Fibroblast of lung (primary cell): Measurements from ENCODE around the gene HAUS5. TPM values are rescaled to one million over a fixed set of nuclear protein-coding genes. Genes with fewer than 3 reads are reported as not detected.
"Not testable (repeated sequence)": the region's sequence is repeated elsewhere in the genome, so short reads cannot be mapped to it uniquely, and the experiment has no call there.

ENCODE experiments used
- DNase-seq, 2 donors: peaks; one replicate each; pipeline versions ENCODE4 v3.0.0 to v3.0.0-alpha.2; 2010; ENCODE audit warnings: low read depth in 2 of 2
- H2AFZ ChIP-seq: 2 replicates; pipeline ENCODE4 v1.5.1; 2012; ENCODE audit warnings: low read length, control low read depth, inconsistent platforms
- H3K27ac ChIP-seq: 2 replicates; pipeline ENCODE4 v1.5.1; 2011; ENCODE audit warnings: low read length, control low read depth; ENCODE audit not compliant: insufficient read depth
- H3K27me3 ChIP-seq: 2 replicates; pipeline ENCODE4 v1.5.1; 2011; ENCODE audit warnings: mild to moderate bottlenecking, low read length; ENCODE audit not compliant: control insufficient read depth, insufficient read depth
- H3K36me3 ChIP-seq: 2 replicates; pipeline ENCODE4 v1.5.1; 2011; ENCODE audit warnings: low read length; ENCODE audit not compliant: control insufficient read depth, insufficient read depth
- H3K4me1 ChIP-seq: 2 replicates; pipeline ENCODE4 v1.5.1; 2011; ENCODE audit warnings: low read length; ENCODE audit not compliant: control insufficient read depth, insufficient read depth; ENCODE audit errors: extremely low read depth
- H3K4me2 ChIP-seq: 2 replicates; pipeline ENCODE4 v1.5.1; 2011; ENCODE audit warnings: low read length, control low read depth; ENCODE audit not compliant: insufficient read depth; ENCODE audit errors: extremely low read depth
- H3K4me3 ChIP-seq, 4 experiments: fragments of 200-600 bp in 1 of 4; sonication (generic) in 1 of 4; replicated peaks in 1 of 4; 2 replicates each; pipeline ENCODE4 v1.5.1; 2011 to 2016; ENCODE audit warnings: low read length in 4 of 4, low read depth in 3 of 4, mild to moderate bottlenecking in 3 of 4, control low read depth in 2 of 4, inconsistent platforms in 1 of 4, mixed read lengths in 1 of 4; ENCODE audit not compliant: insufficient read depth in 1 of 4; ENCODE audit errors: control extremely low read depth in 1 of 4
- H3K79me2 ChIP-seq: 2 replicates; pipeline ENCODE4 v1.5.1; 2012; ENCODE audit warnings: mild to moderate bottlenecking, low read length, inconsistent platforms; ENCODE audit not compliant: control insufficient read depth, insufficient read depth
- H3K9ac ChIP-seq: 2 replicates; pipeline ENCODE4 v1.5.1; 2011; ENCODE audit warnings: mild to moderate bottlenecking, low read length, control low read depth; ENCODE audit not compliant: insufficient read depth
- H3K9me3 ChIP-seq: 2 replicates; pipeline ENCODE4 v1.5.1; 2012; ENCODE audit warnings: low read depth, low read length; ENCODE audit not compliant: control insufficient read depth, insufficient read depth
- H4K20me1 ChIP-seq: 2 replicates; pipeline ENCODE4 v1.5.1; 2011; ENCODE audit warnings: low read length; ENCODE audit not compliant: control insufficient read depth, insufficient read depth; ENCODE audit errors: extremely low read depth
- CTCF ChIP-seq, 2 donors: IDR thresholded peaks in 1 of 2; conservative IDR thresholded peaks in 1 of 2; 1 replicate in 1 of 2; 2 replicates in 1 of 2; pipeline ENCODE4 v1.5.1; 2011 to 2012; ENCODE audit warnings: low read length in 2 of 2, control low read depth in 1 of 2, inconsistent platforms in 1 of 2, low read depth in 1 of 2, mild to moderate bottlenecking in 1 of 2
- EZH2 ChIP-seq: IDR thresholded peaks from 2 replicates; pipeline ENCODE4 v1.5.1; 2012; ENCODE audit warnings: low read length, control low read depth, mild to moderate bottlenecking; ENCODE audit errors: missing control alignments
- polyA plus RNA-seq, 2 donors: library from polyadenylated mRNA; depleted of rRNA in 1 of 2; stranded (reverse) in 1 of 2; unstranded in 1 of 2; fragments of >200 nt; gene quantifications; 2 replicates each; pipeline ENCODE4 v1.2.1, GENCODE V29; 2011 to 2012; ENCODE audit warnings: missing spikeins in 1 of 2
- total RNA-seq: library from RNA; depleted of rRNA; stranded (reverse); fragments of >200 nt; gene quantifications from 2 replicates; pipeline ENCODE4 v1.2.1, GENCODE V29; 2014

The HAUS5 gene
- total and polyA plus RNA-seq, 2 donors (not counting 1 experiment from before 2014, with no cell fraction given): 2.5 to 4.0 TPM

DNA sequence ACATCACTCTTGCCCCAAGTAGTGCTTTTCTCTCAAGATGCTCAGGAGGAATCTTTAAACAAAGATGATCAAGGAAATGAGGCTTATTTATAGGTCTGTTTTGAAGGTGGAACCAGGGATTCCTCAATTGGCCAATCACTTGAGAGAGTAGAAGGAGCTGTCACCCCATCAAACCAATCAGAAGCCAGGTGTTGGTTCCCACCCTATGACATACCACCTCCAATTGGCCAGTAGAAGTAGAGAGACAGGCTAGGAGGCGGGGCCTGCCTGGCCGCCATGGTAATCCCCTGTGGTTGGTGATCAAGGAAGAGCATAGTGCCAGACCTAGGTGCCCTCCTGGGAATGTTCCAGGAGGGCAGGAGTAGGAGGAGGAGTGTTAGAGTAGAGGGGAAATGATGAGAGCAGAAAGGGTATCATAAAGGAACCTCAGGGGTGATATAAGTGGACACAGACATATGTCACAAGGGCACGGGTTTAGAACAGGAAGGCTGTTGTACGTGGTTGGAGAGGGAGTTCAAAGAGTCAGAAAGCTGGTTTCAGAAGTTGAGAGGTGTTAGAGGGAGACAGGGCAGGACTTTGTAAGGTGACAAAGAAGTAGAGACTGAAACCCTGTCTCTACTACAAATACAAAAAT, 16.1 kb upstream of the HAUS5 start:
- no peak for DNase-seq
- H4K20me1 ChIP-seq: no peaks in the 10 kb centered on the region
- H3K27me3 ChIP-seq: no peaks in the 10 kb centered on the region
- H3K9me3 ChIP-seq: no peaks in the 10 kb centered on the region
- H3K79me2 ChIP-seq: no peaks in the 10 kb centered on the region
- H3K4me1 ChIP-seq: no peaks in the 10 kb centered on the region
- H2AFZ ChIP-seq: no peak overlapping the region
- no peak overlapping the region for H3K4me2 ChIP-seq
- no peak overlapping the region for H3K4me3 ChIP-seq
- no peaks in the 10 kb centered on the region for H3K36me3 ChIP-seq
- no peak overlapping the region for H3K9ac ChIP-seq
- TF ChIP-seq CTCF (conservative IDR thresholded peaks at IDR 0.05 in 1 of 2, IDR thresholded peaks at IDR 0.05 in 1 of 2; ENCODE audit: low read depth in 1 of 2, low read length in 2 of 2) (no peak), EZH2 (no peak)
- H3K27ac ChIP-seq: no peak overlapping the region

DNA sequence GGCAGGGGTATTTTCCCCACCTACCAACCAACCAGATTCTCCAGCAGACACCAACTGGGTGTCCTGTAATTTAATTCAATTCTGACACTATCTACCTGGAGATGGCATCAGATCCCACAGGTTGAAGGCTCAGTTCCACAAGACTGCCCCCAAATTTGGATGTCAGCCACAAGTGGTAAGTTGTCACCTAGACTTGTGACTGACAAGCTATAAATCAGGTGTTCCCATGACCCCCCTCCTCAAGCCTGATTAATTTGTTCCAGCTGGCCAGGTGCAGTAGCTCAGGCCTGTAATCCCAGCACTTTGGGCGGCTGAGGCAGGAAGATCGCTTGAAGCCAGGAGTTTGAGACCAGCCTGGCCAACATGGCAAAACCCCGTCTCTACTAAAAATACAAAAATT, 10.6 kb upstream of the HAUS5 start:
- no peak overlapping the region for H3K27ac ChIP-seq
- no peaks in the 10 kb centered on the region for H3K9me3 ChIP-seq
- H3K4me3 ChIP-seq: no peak overlapping the region
- H3K4me1 ChIP-seq: no peaks in the 10 kb centered on the region
- H3K9ac ChIP-seq: no peak overlapping the region
- no peaks in the 10 kb centered on the region for H3K27me3 ChIP-seq
- H4K20me1 ChIP-seq: no peaks in the 10 kb centered on the region
- no peaks in the 10 kb centered on the region for H3K79me2 ChIP-seq
- no peak overlapping the region for H2AFZ ChIP-seq
- no peak for DNase-seq
- TF ChIP-seq EZH2 (no peak), CTCF (conservative IDR thresholded peaks at IDR 0.05 in 1 of 2, IDR thresholded peaks at IDR 0.05 in 1 of 2; ENCODE audit: low read depth in 1 of 2, low read length in 2 of 2) (no peak)
- H3K36me3 ChIP-seq: no peaks in the 10 kb centered on the region
- no peak overlapping the region for H3K4me2 ChIP-seq

DNA sequence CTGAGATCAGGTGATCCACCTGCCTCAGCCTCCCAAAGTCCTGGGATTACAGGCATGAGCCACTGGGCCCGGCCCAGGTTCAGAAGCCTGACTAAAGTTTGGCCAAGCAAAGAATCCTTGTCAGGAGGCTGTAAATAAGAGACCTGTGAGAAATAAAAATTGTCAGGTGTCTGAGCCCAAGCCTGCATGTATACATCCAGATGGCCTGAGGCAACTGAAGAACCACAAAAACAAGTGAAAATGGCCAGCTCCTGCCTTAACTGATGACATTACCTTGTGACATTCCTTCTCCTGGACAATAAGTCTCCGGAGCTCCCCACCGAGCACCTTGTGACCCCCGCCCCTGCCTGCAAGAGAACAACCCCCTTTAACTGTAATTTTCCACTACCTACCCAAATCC, 8.1 kb upstream of the HAUS5 start:
- H3K27ac ChIP-seq, H2AFZ ChIP-seq, H3K4me2 ChIP-seq, H3K27me3 ChIP-seq, H3K36me3 ChIP-seq, DNase-seq, H3K4me1 ChIP-seq, H4K20me1 ChIP-seq, H3K4me3 ChIP-seq, H3K9me3 ChIP-seq, H3K9ac ChIP-seq, H3K79me2 ChIP-seq: not testable (repeated sequence)

DNA sequence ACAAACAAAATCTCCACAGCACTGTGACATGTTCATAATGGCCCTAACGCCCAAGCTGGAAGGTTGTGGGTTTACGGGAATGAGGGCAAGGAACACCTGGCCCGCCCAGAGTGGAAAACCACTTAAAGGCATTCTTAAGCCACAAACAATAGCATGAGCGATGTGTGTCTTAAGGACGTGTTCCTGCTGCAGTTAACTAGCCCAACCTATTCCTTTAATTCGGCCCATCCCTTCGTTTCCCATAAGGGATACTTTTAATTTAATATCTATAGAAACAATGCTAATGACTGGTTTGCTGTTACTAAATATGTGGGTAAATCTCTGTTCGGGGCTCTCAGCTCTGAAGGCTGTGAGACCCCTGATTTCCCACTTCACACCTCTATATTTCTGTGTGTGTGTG, 5.4 kb upstream of the HAUS5 start:
- not testable (repeated sequence) for H3K4me2 ChIP-seq, H4K20me1 ChIP-seq, DNase-seq, H3K79me2 ChIP-seq, H3K9me3 ChIP-seq, H2AFZ ChIP-seq, H3K27me3 ChIP-seq, H3K9ac ChIP-seq, H3K4me3 ChIP-seq, H3K4me1 ChIP-seq, H3K27ac ChIP-seq, H3K36me3 ChIP-seq
